Ectodermal cell (in vitro differentiated cells): ENCODE data around the gene SEMA5B.

Experiments
- H3K27ac ChIP-seq: 2 replicates; pipeline ENCODE4 v1.7.0; 2013; ENCODE audit warnings: mild to moderate bottlenecking, low read depth, low read length; ENCODE audit not compliant: insufficient read depth, poor library complexity, severe bottlenecking
- H3K27me3 ChIP-seq: 2 replicates; pipeline ENCODE4 v1.7.0; 2013; ENCODE audit warnings: mild to moderate bottlenecking, low read length; ENCODE audit not compliant: insufficient read depth, control insufficient read depth, poor library complexity, severe bottlenecking
- H3K36me3 ChIP-seq: one replicate; pipeline ENCODE4 v1.7.0; 2013; ENCODE audit warnings: low read length; ENCODE audit not compliant: control insufficient read depth, insufficient read depth
- H3K4me1 ChIP-seq: one replicate; pipeline ENCODE4 v1.7.0; 2013; ENCODE audit warnings: low read length; ENCODE audit not compliant: control insufficient read depth, insufficient read depth
- H3K4me3 ChIP-seq: 2 replicates; pipeline ENCODE4 v1.7.0; 2013; ENCODE audit warnings: low read depth, low read length, control low read depth; ENCODE audit not compliant: insufficient read depth
- H3K9me3 ChIP-seq: 2 replicates; pipeline ENCODE4 v1.7.0; 2013; ENCODE audit warnings: mild to moderate bottlenecking, low read length, moderate library complexity; ENCODE audit not compliant: control insufficient read depth
- WGBS, 2 experiments: methylation state at CpG; one replicate each; pipeline ENCODE4 v1.1.7; 2013; ENCODE audit warnings: missing lambda C conversion rate in 2 of 2; 5-methylcytosine and 5-hydroxymethylcytosine counted together

SEMA5B gene

GRCh38 chr3:123058505-123058904 lies 30.9 kb upstream of the SEMA5B start:
- no peak overlapping the region for H3K27ac ChIP-seq
- WGBS, 2 experiments: 90 to 93% methylated on average over 5 of the region's 5 CpGs
- H3K4me1 ChIP-seq: no peaks in the 10 kb centered on the region
- H3K27me3 ChIP-seq: no peaks in the 10 kb centered on the region
- no peaks in the 10 kb centered on the region for H3K36me3 ChIP-seq
- no peak overlapping the region for H3K4me3 ChIP-seq
- H3K9me3 ChIP-seq: no peaks in the 10 kb centered on the region

- H3K27ac ChIP-seq: no peak overlapping the region
- 82 to 85% methylated on average over 5 of the region's 5 CpGs for WGBS, 2 experiments
- H3K4me1 ChIP-seq: no peaks in the 10 kb centered on the region
- H3K27me3 ChIP-seq: no peaks in the 10 kb centered on the region
- H3K36me3 ChIP-seq: no peaks in the 10 kb centered on the region
- H3K4me3 ChIP-seq: no peak overlapping the region
- no peaks in the 10 kb centered on the region for H3K9me3 ChIP-seq
These were observed 27.8 kb upstream of the SEMA5B start for GRCh38 chr3:123055352-123055751.

GRCh38 chr3:123054931-123055330 lies 27.4 kb upstream of the SEMA5B start:
- no peaks in the 10 kb centered on the region for H3K4me1 ChIP-seq
- 85 to 92% methylated on average over 4 of the region's 4 CpGs for WGBS, 2 experiments
- no peaks in the 10 kb centered on the region for H3K9me3 ChIP-seq
- H3K27ac ChIP-seq: no peak overlapping the region
- H3K27me3 ChIP-seq: no peaks in the 10 kb centered on the region
- no peak overlapping the region for H3K4me3 ChIP-seq
- H3K36me3 ChIP-seq: no peaks in the 10 kb centered on the region

GRCh38 chr3:123054109-123054778 lies 26.7 kb upstream of the SEMA5B start:
- H3K27me3 ChIP-seq: no peaks in the 10 kb centered on the region
- H3K4me3 ChIP-seq: no peak overlapping the region
- no peaks in the 10 kb centered on the region for H3K9me3 ChIP-seq
- no peaks in the 10 kb centered on the region for H3K36me3 ChIP-seq
- no peaks in the 10 kb centered on the region for H3K4me1 ChIP-seq
- 80 to 82% methylated on average over 5 of the region's 5 CpGs for WGBS, 2 experiments
- no peak overlapping the region for H3K27ac ChIP-seq

- Histone ChIP-seq H3K4me3 (no peak overlapping the region), H3K9me3 (no peaks in the 10 kb centered on the region), H3K27me3 (no peaks in the 10 kb centered on the region), H3K36me3 (no peaks in the 10 kb centered on the region), H3K4me1 (peaks cover 5% of the 10 kb centered on the region), H3K27ac (no peak overlapping the region)
- 96 to 98% methylated on average over 2 of the region's 2 CpGs for WGBS, 2 experiments
These were observed 25.5 kb upstream of the SEMA5B start for GRCh38 chr3:123053107-123053506.

GRCh38 chr3:123050666-123051065 lies 23.1 kb upstream of the SEMA5B start:
- Histone ChIP-seq H3K27ac (no peak overlapping the region), H3K4me1 (peaks cover 5% of the 10 kb centered on the region), H3K4me3 (no peak overlapping the region), H3K27me3 (no peaks in the 10 kb centered on the region), H3K36me3 (no peaks in the 10 kb centered on the region), H3K9me3 (no peaks in the 10 kb centered on the region)
- 87 to 90% methylated on average over 2 of the region's 2 CpGs for WGBS, 2 experiments

- H3K27ac ChIP-seq: no peak overlapping the region
- H3K36me3 ChIP-seq: no peaks in the 10 kb centered on the region
- H3K9me3 ChIP-seq: no peaks in the 10 kb centered on the region
- H3K27me3 ChIP-seq: no peaks in the 10 kb centered on the region
- peaks cover 5% of the 10 kb centered on the region for H3K4me1 ChIP-seq
- no peak overlapping the region for H3K4me3 ChIP-seq
- 86 to 87% methylated on average over 13 of the region's 13 CpGs for WGBS, 2 experiments
These were observed 21.1 kb upstream of the SEMA5B start for GRCh38 chr3:123048480-123049237.

GRCh38 chr3:123047062-123047319 lies 19.4 kb upstream of the SEMA5B start:
- WGBS, 2 experiments: 86 to 91% methylated on average over 3 of the region's 3 CpGs
- H3K27ac ChIP-seq: no peak overlapping the region
- H3K36me3 ChIP-seq: no peaks in the 10 kb centered on the region
- H3K9me3 ChIP-seq: no peaks in the 10 kb centered on the region
- H3K4me1 ChIP-seq: peaks cover 5% of the 10 kb centered on the region
- H3K27me3 ChIP-seq: no peaks in the 10 kb centered on the region
- no peak overlapping the region for H3K4me3 ChIP-seq

- H3K27ac ChIP-seq: no peak overlapping the region
- H3K4me1 ChIP-seq: peaks cover 5% of the 10 kb centered on the region
- H3K4me3 ChIP-seq: no peak overlapping the region
- 71 to 76% methylated on average over 10 of the region's 10 CpGs for WGBS, 2 experiments
- H3K36me3 ChIP-seq: no peaks in the 10 kb centered on the region
- no peaks in the 10 kb centered on the region for H3K9me3 ChIP-seq
- no peaks in the 10 kb centered on the region for H3K27me3 ChIP-seq
These were observed 18.9 kb upstream of the SEMA5B start for GRCh38 chr3:123046262-123047061.

GRCh38 chr3:123044981-123045763 lies 17.6 kb upstream of the SEMA5B start:
- Histone ChIP-seq H3K27me3 (no peaks in the 10 kb centered on the region), H3K4me1 (peaks cover 5% of the 10 kb centered on the region), H3K9me3 (no peaks in the 10 kb centered on the region), H3K36me3 (no peaks in the 10 kb centered on the region), H3K4me3 (no peak overlapping the region), H3K27ac (no peak overlapping the region)
- WGBS, 2 experiments: 63 to 65% methylated on average over 5 of the region's 5 CpGs
